ENCODE measurements around the gene TRIM39. TPM values are rescaled to one million over a fixed set of nuclear protein-coding genes. Genes with fewer than 3 reads are reported as not detected.
"Not testable (repeated sequence)": the region's sequence is repeated elsewhere in the genome, so short reads cannot be mapped to it uniquely, and the experiment has no call there.

TRIM39 gene
- polyA plus RNA-seq (2012; ENCODE audit: missing spikeins), result 6.8 TPM

DNA sequence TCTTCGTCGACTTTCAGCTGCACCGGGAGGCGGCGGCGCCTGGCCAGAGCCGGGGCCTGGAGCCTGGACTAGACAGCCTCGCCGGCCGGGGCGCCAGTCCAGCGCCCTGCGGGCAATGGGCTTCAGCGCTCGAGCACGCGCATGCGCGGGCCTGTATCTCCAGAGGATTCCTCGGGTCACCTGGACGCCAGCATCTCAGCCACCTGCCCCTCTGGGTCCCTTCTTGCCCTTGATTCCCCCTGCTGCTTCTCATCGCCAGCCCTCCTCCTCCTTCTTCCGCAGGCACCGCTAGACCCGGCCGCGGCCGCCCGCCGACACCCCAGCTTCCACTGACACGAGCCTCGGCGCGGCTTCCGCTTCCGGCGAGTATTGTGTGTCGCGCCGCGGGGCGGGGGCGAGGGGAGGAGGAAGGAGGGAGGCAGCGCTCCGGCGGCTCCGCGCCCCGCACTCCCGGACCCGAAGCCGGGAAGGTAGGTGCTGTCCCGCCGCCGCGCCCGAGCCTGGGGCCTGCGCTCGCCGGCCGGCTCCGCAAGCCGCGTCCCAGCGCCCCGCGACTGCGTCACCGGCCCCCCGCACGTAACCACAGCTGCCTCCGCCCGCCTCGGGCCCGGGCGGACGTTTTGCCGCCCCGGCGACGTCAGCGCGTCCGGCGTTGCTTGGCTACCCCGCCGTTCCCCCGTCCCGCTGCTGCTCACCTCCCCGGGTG, at the start of gene TRIM39:
TSS of gene TRIM39 (plus strand) at position 402 of the 706 bp plus-strand sequence. CDS start 2,391 bp downstream, outside the sequence.
- FAIRE-seq, result peak; percentile 96
- TF ChIP-seq POLR2AphosphoS5 (IDR thresholded peaks at IDR 0.05; ENCODE audit: low read depth, low read length) (peak; percentile 14; the same call in 1 of the 2 replicates), TAF1 (IDR thresholded peaks at IDR 0.05; ENCODE audit: borderline replicate concordance, low read depth, low read length) (no peak; the same call in 1 of the 2 replicates), POLR2A (IDR thresholded peaks at IDR 0.05; ENCODE audit: low read depth, low read length) (peak; percentile 85)
- DNase-seq (ENCODE audit: insufficient read length), result peak; percentile 83

DNA sequence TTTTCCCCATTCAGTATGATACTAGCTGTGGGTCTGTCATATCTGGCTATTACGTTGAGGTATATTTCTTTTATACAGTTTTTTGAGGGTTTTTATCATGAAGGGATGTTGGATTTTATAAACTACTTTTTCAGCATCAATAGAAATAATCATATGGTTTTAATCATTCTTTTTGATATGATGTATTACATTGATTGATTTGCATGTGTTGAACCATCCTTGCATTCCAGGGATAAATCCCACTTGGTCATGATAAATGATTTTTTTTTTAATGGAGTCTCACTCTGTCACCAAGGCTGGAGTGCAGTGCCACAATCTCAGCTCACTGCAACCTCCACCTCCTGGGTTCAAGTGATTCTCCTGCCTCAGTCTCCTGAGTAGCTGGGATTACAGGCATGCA, 45.7 kb upstream of the TRIM39 start:
- not testable (repeated sequence) for DNase-seq (ENCODE audit: insufficient read length)

DNA sequence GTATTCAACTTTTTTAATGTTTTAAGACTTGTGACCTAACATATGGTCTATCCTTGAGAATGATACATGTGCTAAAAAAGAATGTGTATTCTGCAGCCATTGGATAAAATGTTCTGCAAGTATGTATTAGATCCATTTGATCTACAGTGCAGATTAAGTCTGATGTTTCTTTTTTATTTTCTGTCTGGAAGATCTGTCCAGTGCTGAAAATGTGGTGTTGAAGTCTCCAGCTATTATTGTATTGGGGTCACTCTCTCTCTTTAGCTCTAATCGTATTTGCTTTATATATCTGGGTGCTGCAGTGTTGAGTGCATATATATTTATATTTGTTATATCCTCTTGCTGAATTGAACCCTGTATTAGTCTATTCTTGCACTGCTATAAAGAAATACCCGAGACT, 44.2 kb upstream of the TRIM39 start:
- TF ChIP-seq POLR2AphosphoS5 (IDR thresholded peaks at IDR 0.05; ENCODE audit: low read depth, low read length) (no peak), TAF1 (IDR thresholded peaks at IDR 0.05; ENCODE audit: borderline replicate concordance, low read depth, low read length) (no peak)
- FAIRE-seq, result no peak
- no peak for DNase-seq (ENCODE audit: insufficient read length)

More for the DNA sequence above, 45.7 kb upstream of the TRIM39 start:
- not testable (repeated sequence) for FAIRE-seq

DNA sequence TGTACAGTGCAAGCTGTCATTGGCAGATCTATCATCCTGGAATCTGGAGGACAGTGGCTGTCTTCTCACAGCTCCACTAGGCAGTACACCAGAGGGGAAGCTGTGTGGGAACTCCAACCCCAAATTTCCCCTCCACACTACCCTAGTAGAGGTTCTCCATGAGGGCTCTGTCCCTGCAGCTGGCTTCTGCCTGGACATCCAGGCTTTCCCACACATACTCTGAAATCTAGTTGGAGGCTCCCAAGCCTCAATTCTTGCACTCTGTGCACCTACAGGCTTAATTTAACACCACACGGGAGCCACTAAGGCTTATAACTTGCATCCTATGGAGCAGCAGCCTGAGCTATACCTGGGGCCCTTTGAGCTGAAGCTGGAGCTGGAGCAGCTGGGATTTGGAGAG, 43.0 kb upstream of the TRIM39 start:
- DNase-seq (ENCODE audit: insufficient read length) (no peak), FAIRE-seq (no peak)
- no peak for TF ChIP-seq POLR2A (IDR thresholded peaks at IDR 0.05; ENCODE audit: low read depth, low read length)
- no peak for TF ChIP-seq TAF1 (IDR thresholded peaks at IDR 0.05; ENCODE audit: borderline replicate concordance, low read depth, low read length)
- no peak for TF ChIP-seq POLR2AphosphoS5 (IDR thresholded peaks at IDR 0.05; ENCODE audit: low read depth, low read length)

DNA sequence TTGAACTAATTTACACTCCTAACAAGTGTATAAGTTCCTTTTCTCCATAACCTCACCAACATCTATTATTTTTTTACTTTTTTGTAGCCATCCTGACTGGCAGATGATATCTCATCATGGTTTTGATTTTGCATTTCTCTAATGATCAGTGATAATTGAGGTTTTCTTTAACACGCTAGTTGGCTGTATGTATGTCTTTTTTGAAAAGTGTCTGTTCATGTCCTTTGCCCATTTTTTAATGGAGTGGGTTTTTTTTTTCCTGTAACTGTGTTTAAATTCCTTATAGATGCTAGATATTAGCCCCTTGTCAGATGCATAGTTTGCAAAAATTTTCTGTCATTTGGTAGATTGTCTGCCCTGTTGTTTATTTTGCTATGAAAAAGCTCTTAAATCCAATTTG, 39.6 kb upstream of the TRIM39 start:
- no peak for FAIRE-seq
- no peak for DNase-seq (ENCODE audit: insufficient read length)
- TF ChIP-seq TAF1 (IDR thresholded peaks at IDR 0.05; ENCODE audit: borderline replicate concordance, low read depth, low read length) (no peak), POLR2A (IDR thresholded peaks at IDR 0.05; ENCODE audit: low read depth, low read length) (no peak), POLR2AphosphoS5 (IDR thresholded peaks at IDR 0.05; ENCODE audit: low read depth, low read length) (no peak)

DNA sequence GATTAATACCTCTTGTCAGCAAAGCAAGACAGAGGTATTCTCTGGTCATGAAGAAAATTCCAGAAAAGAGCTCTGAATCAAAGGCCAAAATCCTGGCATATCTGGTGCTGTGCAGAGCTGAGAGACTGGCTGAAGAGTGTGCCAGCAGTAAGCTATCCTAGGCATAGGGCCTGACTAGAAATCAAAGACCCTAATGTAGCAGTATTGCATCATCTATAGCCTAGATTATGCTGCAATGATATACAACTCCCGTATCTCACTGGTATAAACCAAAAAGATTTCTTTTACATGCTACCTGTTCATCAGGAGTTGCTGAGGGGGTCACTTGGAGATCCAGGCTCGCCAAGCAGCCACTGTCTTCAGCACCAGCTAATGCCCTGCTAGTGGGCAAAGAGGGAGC, 30.9 kb upstream of the TRIM39 start:
- TF ChIP-seq POLR2AphosphoS5 (IDR thresholded peaks at IDR 0.05; ENCODE audit: low read depth, low read length) (no peak), POLR2A (IDR thresholded peaks at IDR 0.05; ENCODE audit: low read depth, low read length) (no peak), TAF1 (IDR thresholded peaks at IDR 0.05; ENCODE audit: borderline replicate concordance, low read depth, low read length) (no peak)
- no peak for DNase-seq (ENCODE audit: insufficient read length)
- no peak for FAIRE-seq

DNA sequence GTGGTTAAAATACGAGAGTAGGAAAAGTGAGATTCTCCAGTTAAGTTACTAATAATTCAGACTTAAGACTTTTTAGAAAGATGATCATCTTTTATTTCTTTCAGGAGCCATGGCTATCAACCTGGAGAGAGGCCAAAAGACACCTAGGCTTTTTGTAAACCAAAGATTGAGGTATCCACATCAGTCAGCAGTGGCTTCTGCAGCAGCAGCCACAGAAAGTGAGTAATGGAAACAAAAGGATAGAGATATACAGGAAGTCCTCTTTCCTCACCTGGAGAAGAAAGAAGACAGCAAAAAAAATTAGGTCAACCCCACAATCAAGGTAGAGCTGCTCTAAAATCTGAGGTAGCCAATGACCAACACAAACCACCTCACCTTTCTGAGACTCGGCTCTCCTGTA, 22.7 kb upstream of the TRIM39 start:
- TF ChIP-seq TAF1 (IDR thresholded peaks at IDR 0.05; ENCODE audit: borderline replicate concordance, low read depth, low read length) (no peak), POLR2A (IDR thresholded peaks at IDR 0.05; ENCODE audit: low read depth, low read length) (no peak), POLR2AphosphoS5 (IDR thresholded peaks at IDR 0.05; ENCODE audit: low read depth, low read length) (no peak)
- DNase-seq (ENCODE audit: insufficient read length), result no peak
- FAIRE-seq, result no peak

DNA sequence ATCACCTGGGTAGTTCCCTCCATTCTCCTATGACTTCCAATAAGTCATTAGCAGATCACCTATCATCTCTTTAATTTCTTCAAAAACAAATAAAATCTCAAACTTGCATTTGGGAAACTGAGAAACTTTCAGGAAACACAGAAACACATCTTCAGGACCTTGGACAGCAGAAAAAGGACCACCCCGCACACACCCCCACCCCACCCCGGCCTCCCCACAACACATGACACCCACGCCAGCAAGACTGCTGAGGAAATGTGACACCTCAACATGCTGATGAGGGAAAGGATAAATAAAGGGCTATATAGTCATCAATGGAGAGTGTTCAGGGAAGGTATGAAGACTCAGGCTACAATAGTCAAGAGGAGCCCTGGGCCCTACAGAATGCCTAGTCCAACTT, 15.6 kb upstream of the TRIM39 start:
- no peak for DNase-seq (ENCODE audit: insufficient read length)

DNA sequence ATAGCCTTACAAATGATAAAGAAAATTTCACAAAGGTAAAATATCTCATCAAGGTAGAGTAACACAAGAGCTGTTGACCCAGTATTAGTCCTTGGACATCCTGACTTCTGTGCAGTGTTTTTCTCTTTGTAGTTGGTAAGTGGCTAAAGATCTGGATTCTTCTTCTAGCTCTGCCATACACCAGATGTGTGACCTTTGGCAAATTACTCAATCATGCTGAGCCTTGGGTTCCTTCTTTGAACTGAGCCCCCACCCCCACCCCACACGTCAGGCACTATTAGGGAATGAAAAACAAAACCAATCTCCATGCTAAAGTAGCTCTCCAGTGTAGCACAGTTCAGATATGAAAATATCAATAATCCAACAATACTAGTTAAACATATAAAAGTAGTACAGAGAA, 15.1 kb upstream of the TRIM39 start:
- TF ChIP-seq POLR2A (IDR thresholded peaks at IDR 0.05; ENCODE audit: low read depth, low read length) (no peak), TAF1 (IDR thresholded peaks at IDR 0.05; ENCODE audit: borderline replicate concordance, low read depth, low read length) (no peak), POLR2AphosphoS5 (IDR thresholded peaks at IDR 0.05; ENCODE audit: low read depth, low read length) (no peak)
- FAIRE-seq (no peak), DNase-seq (ENCODE audit: insufficient read length) (no peak)

More for the DNA sequence above, 15.6 kb upstream of the TRIM39 start:
- TF ChIP-seq TAF1 (IDR thresholded peaks at IDR 0.05; ENCODE audit: borderline replicate concordance, low read depth, low read length) (no peak), POLR2AphosphoS5 (IDR thresholded peaks at IDR 0.05; ENCODE audit: low read depth, low read length) (no peak), POLR2A (IDR thresholded peaks at IDR 0.05; ENCODE audit: low read depth, low read length) (no peak)
- no peak for FAIRE-seq

DNA sequence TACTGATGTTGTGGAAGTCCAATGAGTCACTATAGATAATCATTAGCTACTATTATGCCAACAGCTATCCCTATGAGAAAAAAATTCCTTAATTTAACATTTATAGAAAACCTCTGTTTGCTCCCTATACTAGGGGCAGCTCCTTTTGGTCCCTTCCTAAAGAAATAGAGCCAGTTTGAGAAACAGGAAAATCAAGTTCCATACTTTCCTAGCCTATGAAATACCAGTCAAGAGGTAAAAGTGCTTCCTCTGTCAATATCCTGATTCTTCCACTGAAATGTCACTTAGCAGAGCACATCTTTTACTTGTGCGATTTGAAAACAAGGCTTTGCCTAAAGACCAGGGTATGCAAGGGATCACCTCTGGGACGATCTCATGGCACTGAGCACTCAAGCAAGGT, 14.5 kb upstream of the TRIM39 start:
- FAIRE-seq (no peak), DNase-seq (ENCODE audit: insufficient read length) (no peak)
- TF ChIP-seq POLR2AphosphoS5 (IDR thresholded peaks at IDR 0.05; ENCODE audit: low read depth, low read length) (no peak), POLR2A (IDR thresholded peaks at IDR 0.05; ENCODE audit: low read depth, low read length) (no peak), TAF1 (IDR thresholded peaks at IDR 0.05; ENCODE audit: borderline replicate concordance, low read depth, low read length) (no peak)

DNA sequence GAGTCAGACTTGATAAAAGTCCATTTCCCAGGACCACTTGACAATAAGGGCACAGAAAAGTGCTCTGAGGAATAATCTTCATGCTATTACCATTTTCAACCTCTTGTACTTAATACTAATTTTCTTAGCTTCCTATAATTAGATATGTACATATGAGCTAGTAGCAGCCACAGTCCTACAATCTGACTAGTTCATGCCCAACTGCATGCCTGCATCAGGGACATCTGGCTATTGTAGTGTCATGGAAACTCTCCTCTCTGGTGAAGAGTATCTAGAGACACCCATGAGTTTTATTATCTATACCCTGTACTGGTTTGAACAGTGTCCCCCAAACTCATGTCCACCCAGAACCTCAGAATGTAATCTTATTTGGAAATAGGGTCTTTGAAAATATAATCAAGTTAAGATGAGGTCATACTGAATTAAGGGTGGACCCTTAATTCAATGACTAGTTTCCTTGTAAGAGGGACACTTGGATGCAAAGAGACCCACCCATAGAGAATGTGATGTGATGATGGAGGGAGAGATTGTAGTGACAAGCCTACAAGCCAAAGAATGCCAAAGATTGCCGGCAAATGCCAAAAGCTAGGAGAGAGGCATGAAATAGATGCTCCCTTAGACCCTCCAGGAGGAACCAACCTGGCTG, 13.9 kb upstream of the TRIM39 start:
- TF ChIP-seq TAF1 (IDR thresholded peaks at IDR 0.05; ENCODE audit: borderline replicate concordance, low read depth, low read length), result no peak
- no peak for TF ChIP-seq POLR2A (IDR thresholded peaks at IDR 0.05; ENCODE audit: low read depth, low read length)
- TF ChIP-seq POLR2AphosphoS5 (IDR thresholded peaks at IDR 0.05; ENCODE audit: low read depth, low read length), result no peak
- DNase-seq (ENCODE audit: insufficient read length) (no peak), FAIRE-seq (no peak)

DNA sequence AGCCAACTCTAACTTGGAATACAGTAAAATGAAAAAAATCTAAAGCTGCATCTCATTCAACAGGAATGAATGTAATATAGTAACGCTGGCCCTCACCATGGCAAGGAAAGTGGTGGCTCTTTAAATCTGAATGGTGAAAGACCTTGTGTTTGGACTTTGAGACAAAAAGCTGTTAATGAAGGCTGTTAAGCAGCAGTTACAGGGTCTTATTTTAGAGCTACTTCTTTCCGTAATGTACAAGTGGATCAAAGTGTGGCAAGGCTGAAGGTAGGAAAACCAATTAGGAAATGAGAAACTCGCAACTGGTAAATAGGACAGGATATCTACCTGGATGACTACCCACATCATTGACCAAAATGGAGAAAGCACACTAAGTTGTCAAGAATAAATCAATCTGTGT, 11.6 kb upstream of the TRIM39 start:
- TF ChIP-seq TAF1 (IDR thresholded peaks at IDR 0.05; ENCODE audit: borderline replicate concordance, low read depth, low read length), result no peak
- no peak for TF ChIP-seq POLR2A (IDR thresholded peaks at IDR 0.05; ENCODE audit: low read depth, low read length)
- no peak for TF ChIP-seq POLR2AphosphoS5 (IDR thresholded peaks at IDR 0.05; ENCODE audit: low read depth, low read length)
- DNase-seq (ENCODE audit: insufficient read length) (no peak), FAIRE-seq (no peak)

All from GM12892 (cell line).